GM23248 (cell line): ENCODE measurements around the gene EPHA7. TPM values are rescaled to one million over a fixed set of nuclear protein-coding genes. Genes with fewer than 3 reads are reported as not detected.
A peak's percentile ranks its signal among the peaks of the same experiment; 100 is the strongest.

Experiments
- DNase-seq: peaks from one replicate; pipeline ENCODE4 v3.0.0-alpha.2; 2015
- H2AFZ ChIP-seq: fragments of 200-600 bp; sonication (generic); 2 replicates; pipeline ENCODE4 v1.6.1; 2016; ENCODE audit warnings: antibody characterized with exemption
- H3F3A ChIP-seq: fragments of 200-600 bp; sonication (generic); 2 replicates; pipeline ENCODE4 v1.6.1; 2016; ENCODE audit warnings: mild to moderate bottlenecking, antibody characterized with exemption, mixed run types; ENCODE audit not compliant: insufficient read depth
- H3K27ac ChIP-seq: fragments of 200-600 bp; sonication (generic); 2 replicates; pipeline ENCODE4 v1.5.1; 2016; ENCODE audit warnings: mild to moderate bottlenecking
- H3K27me3 ChIP-seq: fragments of 200-600 bp; sonication (generic); replicated peaks from 2 replicates; pipeline ENCODE4 v1.6.1; 2016; ENCODE audit warnings: mild to moderate bottlenecking; ENCODE audit not compliant: insufficient read depth
- H3K36me3 ChIP-seq: fragments of 200-600 bp; sonication (generic); 2 replicates; pipeline ENCODE4 v1.6.1; 2016; ENCODE audit warnings: low read depth, mild to moderate bottlenecking
- H3K4me1 ChIP-seq: fragments of 200-600 bp; sonication (generic); 2 replicates; pipeline ENCODE4 v1.6.1; 2016; ENCODE audit warnings: mild to moderate bottlenecking; ENCODE audit not compliant: insufficient read depth
- H3K4me2 ChIP-seq: fragments of 200-600 bp; sonication (generic); one replicate; pipeline ENCODE4 v1.6.1; 2016; ENCODE audit warnings: mild to moderate bottlenecking; ENCODE audit not compliant: unreplicated experiment
- H3K4me3 ChIP-seq: fragments of 200-600 bp; sonication (generic); 2 replicates; pipeline ENCODE4 v1.5.1; 2016; ENCODE audit warnings: mild to moderate bottlenecking
- H3K79me2 ChIP-seq: fragments of 200-600 bp; sonication (generic); 2 replicates; pipeline ENCODE4 v1.6.1; 2016; ENCODE audit warnings: mild to moderate bottlenecking; ENCODE audit not compliant: insufficient read depth
- H3K9ac ChIP-seq: fragments of 200-600 bp; sonication (generic); 2 replicates; pipeline ENCODE4 v1.6.1; 2016; ENCODE audit warnings: mild to moderate bottlenecking
- H3K9me2 ChIP-seq: fragments of 200-600 bp; sonication (generic); 2 replicates; pipeline ENCODE4 v1.6.1; 2016; ENCODE audit warnings: mixed run types, mild to moderate bottlenecking, moderate library complexity; ENCODE audit not compliant: insufficient read depth
- H3K9me3 ChIP-seq: fragments of 200-600 bp; sonication (generic); one replicate; pipeline ENCODE4 v1.6.1; 2017; ENCODE audit warnings: low read depth
- H4K20me1 ChIP-seq: fragments of 200-600 bp; sonication (generic); 2 replicates; pipeline ENCODE4 v1.6.0; 2016; ENCODE audit not compliant: insufficient read depth
- EZH2 ChIP-seq: fragments of 200-600 bp; sonication (generic); IDR thresholded peaks from 2 replicates; pipeline ENCODE4 v1.6.1; 2018; ENCODE audit warnings: antibody characterized with exemption, mild to moderate bottlenecking; ENCODE audit not compliant: insufficient read depth, poor library complexity, severe bottlenecking
- EZH2phosphoT487 ChIP-seq: fragments of 200-600 bp; sonication (generic); IDR thresholded peaks from 2 replicates; pipeline ENCODE4 v1.6.1; 2018; ENCODE audit warnings: antibody characterized with exemption, moderate library complexity, mild to moderate bottlenecking, low read depth; ENCODE audit not compliant: insufficient read depth
- WGBS, 2 experiments: methylation state at CpG; one replicate each; pipeline ENCODE4 v1.1.6; 2015 to 2017; ENCODE audit warnings: low lambda C conversion rate in 2 of 2, low coverage in 1 of 2; ENCODE audit errors: missing lambda C conversion rate in 2 of 2; 5-methylcytosine and 5-hydroxymethylcytosine counted together
- in situ Hi-C: fragments of 300-500 bp; cut with MboI; formaldehyde crosslinking; loops from 2 replicates; pipeline ENCODE4 v1.15.0; 2020
- polyA plus RNA-seq: library from polyadenylated mRNA; unstranded; fragments of >200 nt; fragmentation: Nextera tagmentation; extraction: Ambion mirVana; gene quantifications from 2 replicates; pipeline ENCODE4 v1.2.1, GENCODE V29; 2016
- total RNA-seq: library from RNA; depleted of rRNA; stranded (reverse); fragments of >200 nt; shearing (Covaris generic); gene quantifications from 2 replicates; pipeline ENCODE4 v1.2.3, GENCODE V29; 2014

Gene EPHA7
- total and polyA plus RNA-seq, 2 experiments from 2014 or later = not detected

DNA sequence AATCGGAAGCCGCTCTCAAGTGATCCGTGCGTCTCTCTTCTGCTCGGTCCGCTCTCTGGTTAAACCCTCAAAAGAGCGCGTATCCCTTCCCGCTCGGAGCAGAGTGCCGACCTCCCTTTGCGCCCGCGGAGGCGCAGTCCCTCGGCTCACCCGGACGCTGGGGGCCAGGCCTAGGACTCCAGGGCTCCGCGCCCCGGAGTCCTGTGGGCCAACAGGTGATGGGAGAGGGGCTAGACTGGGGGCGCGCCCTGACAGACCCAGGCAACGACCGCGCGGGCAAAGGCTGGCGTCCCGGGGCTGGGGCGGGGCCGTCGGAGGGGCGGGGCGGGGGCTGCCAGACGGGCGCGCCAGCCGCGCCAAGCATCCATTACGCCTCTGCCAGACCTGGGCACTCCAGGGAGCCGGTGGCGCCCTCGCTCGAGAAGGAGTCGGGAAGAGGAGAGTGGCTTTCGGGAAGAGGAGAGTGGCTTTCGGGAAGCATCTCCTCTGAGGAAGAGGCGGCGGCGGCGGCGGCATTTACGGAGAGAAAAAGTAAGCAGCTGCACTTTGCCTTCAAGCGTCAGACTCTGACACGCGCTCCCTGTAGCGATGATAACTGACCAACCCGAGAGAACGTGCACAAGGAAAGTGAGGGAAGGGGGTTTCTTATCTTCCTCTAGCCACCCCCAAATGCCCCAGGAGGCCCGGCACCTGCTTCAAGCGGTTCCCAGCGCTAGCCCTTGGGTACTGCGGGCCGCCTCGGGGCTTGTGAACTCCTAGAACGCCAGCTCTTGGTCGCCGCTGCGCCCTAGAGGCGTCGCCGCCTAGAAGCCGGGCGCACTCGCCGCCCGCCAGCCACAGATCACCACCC is 2.6 kb downstream of the EPHA7 start:
- Histone ChIP-seq H3F3A (no peaks in the 10 kb centered on the region), H3K4me3 (no peak overlapping the region), H2AFZ (no peak overlapping the region), H3K27ac (no peak overlapping the region), H3K27me3 (peaks cover 70% of the 10 kb centered on the region), H3K79me2 (no peaks in the 10 kb centered on the region), H3K9me3 (no peaks in the 10 kb centered on the region), H3K4me1 (peaks cover 4% of the 10 kb centered on the region; the same call in 1 of the 2 replicates), H3K36me3 (no peaks in the 10 kb centered on the region), H4K20me1 (no peaks in the 10 kb centered on the region), H3K9ac (no peak overlapping the region), H3K9me2 (no peaks in the 10 kb centered on the region), H3K4me2 (no peak overlapping the region)
- 4% methylated on average over 54 to 77 of the region's 77 CpGs for WGBS, 2 experiments
- in situ Hi-C loops = no loop called here
- TF ChIP-seq EZH2 (no peak), EZH2phosphoT487 (no peak)
- peak; percentile 3 for DNase-seq

DNA sequence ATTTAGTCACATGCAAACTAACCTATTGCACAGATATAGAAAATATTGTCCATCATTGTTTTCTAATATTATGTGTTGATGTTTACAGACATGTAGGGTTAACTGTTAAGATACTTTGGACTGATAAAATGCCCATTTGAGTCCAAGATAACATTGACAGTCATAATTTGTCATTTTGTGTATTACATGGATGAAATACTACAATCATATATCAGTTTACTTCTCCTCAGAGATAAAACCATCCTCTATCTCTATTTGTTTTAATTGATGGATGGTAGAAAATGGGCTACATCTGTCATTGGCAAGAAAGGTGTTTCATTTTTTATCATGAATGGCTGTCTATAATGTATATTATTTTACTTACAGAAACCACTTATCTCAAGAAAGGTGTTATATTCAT is 6.2 kb downstream of the EPHA7 start:
- TF ChIP-seq EZH2 (no peak), EZH2phosphoT487 (no peak)
- no peaks in the 10 kb centered on the region for H4K20me1 ChIP-seq
- no peak overlapping the region for H3K4me3 ChIP-seq
- H2AFZ ChIP-seq = no peak overlapping the region
- no peaks in the 10 kb centered on the region for H3K4me1 ChIP-seq
- DNase-seq = no peak
- in situ Hi-C loops = no loop called here
- no peaks in the 10 kb centered on the region for H3K9me3 ChIP-seq
- H3K9me2 ChIP-seq = no peaks in the 10 kb centered on the region
- no peaks in the 10 kb centered on the region for H3K36me3 ChIP-seq
- no peak overlapping the region for H3K27ac ChIP-seq
- H3F3A ChIP-seq = no peaks in the 10 kb centered on the region
- no peaks in the 10 kb centered on the region for H3K79me2 ChIP-seq
- H3K4me2 ChIP-seq = no peak overlapping the region
- peaks cover 39% of the 10 kb centered on the region for H3K27me3 ChIP-seq
- H3K9ac ChIP-seq = no peak overlapping the region

DNA sequence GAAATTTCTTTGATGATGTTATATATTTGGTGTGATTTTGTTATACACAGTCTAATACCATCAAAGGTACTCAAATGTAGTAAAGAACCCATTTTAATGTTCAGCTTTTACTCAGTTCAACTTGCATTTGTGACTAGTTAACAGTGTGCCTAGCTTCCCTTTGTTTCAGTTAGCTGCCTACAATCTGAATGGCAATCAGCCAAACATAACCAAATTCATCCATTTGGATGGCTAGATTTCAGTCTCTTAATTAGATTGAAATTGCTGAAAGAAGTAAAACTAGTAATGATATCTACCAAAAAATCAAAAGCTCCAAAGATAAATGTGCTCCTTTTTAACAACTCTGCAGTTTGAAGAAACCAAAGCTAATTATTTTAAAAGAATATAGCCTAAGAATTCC is 6.9 kb downstream of the EPHA7 start:
- no peaks in the 10 kb centered on the region for H3K9me3 ChIP-seq
- no peak overlapping the region for H3K4me2 ChIP-seq
- TF ChIP-seq EZH2 (no peak), EZH2phosphoT487 (no peak)
- no peaks in the 10 kb centered on the region for H3K4me1 ChIP-seq
- H3K9ac ChIP-seq = no peak overlapping the region
- H3F3A ChIP-seq = no peaks in the 10 kb centered on the region
- in situ Hi-C loops = no loop called here
- H3K36me3 ChIP-seq = no peaks in the 10 kb centered on the region
- H4K20me1 ChIP-seq = no peaks in the 10 kb centered on the region
- no peak overlapping the region for H3K27ac ChIP-seq
- H3K4me3 ChIP-seq = no peak overlapping the region
- DNase-seq = no peak
- no peaks in the 10 kb centered on the region for H3K79me2 ChIP-seq
- H2AFZ ChIP-seq = no peak overlapping the region
- no peaks in the 10 kb centered on the region for H3K9me2 ChIP-seq
- peaks cover 31% of the 10 kb centered on the region for H3K27me3 ChIP-seq

DNA sequence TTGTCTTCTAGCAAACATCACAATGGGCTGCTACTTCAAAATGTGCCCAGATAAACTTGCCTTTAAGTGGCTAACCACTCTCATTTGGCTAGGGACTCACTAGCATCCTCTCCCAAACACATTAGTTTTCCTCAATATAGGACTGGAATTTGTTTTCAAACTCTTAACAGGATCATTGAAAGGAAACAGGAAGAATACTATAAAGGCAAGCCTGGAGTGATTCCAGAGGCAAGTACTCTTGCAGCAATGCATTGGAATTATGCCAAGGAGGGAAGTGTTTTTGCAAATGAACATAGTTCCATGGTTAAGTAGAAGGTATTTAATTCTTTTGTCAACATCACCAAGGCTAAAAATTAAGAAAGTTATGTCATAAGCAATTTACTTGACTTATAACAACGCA is 12.2 kb downstream of the EPHA7 start:
- no peak overlapping the region for H3K4me3 ChIP-seq
- no peak overlapping the region for H2AFZ ChIP-seq
- no peak for DNase-seq
- no peaks in the 10 kb centered on the region for H3K4me1 ChIP-seq
- no peak overlapping the region for H3K27ac ChIP-seq
- no peak overlapping the region for H3K9ac ChIP-seq
- no peaks in the 10 kb centered on the region for H3K9me3 ChIP-seq
- no peaks in the 10 kb centered on the region for H3K9me2 ChIP-seq
- H3K36me3 ChIP-seq = no peaks in the 10 kb centered on the region
- no peaks in the 10 kb centered on the region for H3F3A ChIP-seq
- no peak overlapping the region for H3K4me2 ChIP-seq
- 17 to 38% methylated on average over 1 of the region's 1 CpG for WGBS, 2 experiments
- H3K79me2 ChIP-seq = no peaks in the 10 kb centered on the region
- in situ Hi-C loops = no loop called here
- TF ChIP-seq EZH2 = no peak
- no peaks in the 10 kb centered on the region for H4K20me1 ChIP-seq
- no peaks in the 10 kb centered on the region for H3K27me3 ChIP-seq

DNA sequence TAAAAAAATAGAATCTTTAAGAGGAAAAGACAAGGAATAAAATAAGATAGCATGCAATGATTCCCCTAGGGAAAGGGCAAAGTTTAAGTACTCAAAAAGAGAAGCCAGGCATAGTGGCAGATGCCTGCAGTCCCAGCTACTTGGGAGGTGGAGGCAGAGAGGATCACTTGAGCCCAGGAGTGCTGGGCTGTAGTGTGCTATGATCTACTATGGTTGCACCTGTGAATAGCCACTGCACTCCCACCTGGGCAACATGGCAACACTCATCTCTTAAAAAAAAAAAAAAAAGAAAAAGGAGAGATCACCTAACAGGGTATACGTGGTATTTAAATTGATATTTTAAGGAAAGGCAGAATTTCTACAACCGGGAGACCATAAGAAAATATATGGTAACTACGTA is 16.0 kb downstream of the EPHA7 start:
- Histone ChIP-seq H3K79me2 (no peaks in the 10 kb centered on the region), H3F3A (no peaks in the 10 kb centered on the region), H3K27ac (no peak overlapping the region), H3K4me1 (no peaks in the 10 kb centered on the region), H3K4me2 (no peak overlapping the region), H4K20me1 (no peaks in the 10 kb centered on the region), H3K9me3 (no peaks in the 10 kb centered on the region), H3K36me3 (no peaks in the 10 kb centered on the region), H3K4me3 (no peak overlapping the region), H3K9me2 (no peaks in the 10 kb centered on the region), H3K9ac (no peak overlapping the region), H3K27me3 (no peaks in the 10 kb centered on the region), H2AFZ (no peak overlapping the region)
- no peak for DNase-seq
- TF ChIP-seq EZH2phosphoT487 (no peak), EZH2 (no peak)
- in situ Hi-C loops = no loop called here
- 41 to 50% methylated on average over 3 of the region's 3 CpGs for WGBS, 2 experiments
